ENCODE measurements around the gene EPB41L1. TPM values are rescaled to one million over a fixed set of nuclear protein-coding genes. Genes with fewer than 3 reads are reported as not detected.

Gene EPB41L1
- total RNA-seq, 2 donors from 2014 or later, result 32.3 to 36.7 TPM

GRCh38 chr20:36148439-36148838 is 6.1 kb upstream of the EPB41L1 start:
- peaks cover 15% of the 10 kb centered on the region for H3K27me3 Mint-ChIP-seq (ENCODE audit: insufficient read depth)
- no peaks in the 10 kb centered on the region for H3K36me3 ChIP-seq (ENCODE audit: control insufficient read depth, insufficient read depth, low read length)
- no peaks in the 10 kb centered on the region for H3K9me3 ChIP-seq (ENCODE audit: control insufficient read depth, low read length)
- H3K36me3 Mint-ChIP-seq (ENCODE audit: low read depth), result no peaks in the 10 kb centered on the region
- no peak for DNase-seq
- H3K4me3 ChIP-seq (ENCODE audit: low read length), result no peak overlapping the region
- H3K27me3 ChIP-seq (ENCODE audit: control insufficient read depth, insufficient read depth, low read length, poor library complexity, severe bottlenecking), result peaks cover 8% of the 10 kb centered on the region
- H3K9ac ChIP-seq (ENCODE audit: extremely low read depth, low read length, poor library complexity, severe bottlenecking), result no peak overlapping the region
- no peak overlapping the region for H3K27ac Mint-ChIP-seq
- H3K4me1 ChIP-seq (ENCODE audit: control insufficient read depth, insufficient read depth, low read length), result no peaks in the 10 kb centered on the region
- H3K4me3 Mint-ChIP-seq, result no peak overlapping the region
- 82 to 96% methylated on average over 1 to 2 of the region's 2 CpGs for WGBS, 2 experiments (ENCODE audit: insufficient coverage in 1 of 2, insufficient read length in 1 of 2)
- H3K27ac ChIP-seq (ENCODE audit: low read depth, low read length), result no peak overlapping the region
- H3K9me3 Mint-ChIP-seq, result no peaks in the 10 kb centered on the region
- TF ChIP-seq CTCF (conservative IDR thresholded peaks at IDR 0.05), result no peak
- H3K4me1 Mint-ChIP-seq, result no peaks in the 10 kb centered on the region

GRCh38 chr20:36149012-36149411 is 5.5 kb upstream of the EPB41L1 start:
- Mint-ChIP-seq H3K4me1 (no peaks in the 10 kb centered on the region), H3K27me3 (ENCODE audit: insufficient read depth) (peaks cover 20% of the 10 kb centered on the region), H3K27ac (no peak overlapping the region), H3K4me3 (no peak overlapping the region), H3K36me3 (ENCODE audit: low read depth) (no peaks in the 10 kb centered on the region), H3K9me3 (no peaks in the 10 kb centered on the region)
- Histone ChIP-seq H3K9ac (ENCODE audit: extremely low read depth, low read length, poor library complexity, severe bottlenecking) (no peak overlapping the region), H3K9me3 (ENCODE audit: control insufficient read depth, low read length) (no peaks in the 10 kb centered on the region), H3K4me1 (ENCODE audit: control insufficient read depth, insufficient read depth, low read length) (no peaks in the 10 kb centered on the region), H3K4me3 (ENCODE audit: low read length) (no peak overlapping the region), H3K27me3 (ENCODE audit: control insufficient read depth, insufficient read depth, low read length, poor library complexity, severe bottlenecking) (peaks cover 14% of the 10 kb centered on the region), H3K27ac (ENCODE audit: low read depth, low read length) (no peak overlapping the region), H3K36me3 (ENCODE audit: control insufficient read depth, insufficient read depth, low read length) (no peaks in the 10 kb centered on the region)
- no peak for TF ChIP-seq CTCF (conservative IDR thresholded peaks at IDR 0.05)
- DNase-seq, result no peak
- WGBS, 2 experiments (ENCODE audit: insufficient coverage in 1 of 2, insufficient read length in 1 of 2), result 93 to 100% methylated on average over 3 of the region's 3 CpGs

- DNase-seq, result peak; percentile 37
- no peak for TF ChIP-seq CTCF (conservative IDR thresholded peaks at IDR 0.05)
- Histone ChIP-seq H3K4me1 (ENCODE audit: control insufficient read depth, insufficient read depth, low read length) (no peaks in the 10 kb centered on the region), H3K27me3 (ENCODE audit: control insufficient read depth, insufficient read depth, low read length, poor library complexity, severe bottlenecking) (peaks cover 14% of the 10 kb centered on the region), H3K9ac (ENCODE audit: extremely low read depth, low read length, poor library complexity, severe bottlenecking) (no peak overlapping the region), H3K9me3 (ENCODE audit: control insufficient read depth, low read length) (no peaks in the 10 kb centered on the region), H3K27ac (ENCODE audit: low read depth, low read length) (no peak overlapping the region), H3K36me3 (ENCODE audit: control insufficient read depth, insufficient read depth, low read length) (no peaks in the 10 kb centered on the region), H3K4me3 (ENCODE audit: low read length) (no peak overlapping the region)
- Mint-ChIP-seq H3K36me3 (ENCODE audit: low read depth) (no peaks in the 10 kb centered on the region), H3K9me3 (no peaks in the 10 kb centered on the region), H3K27ac (no peak overlapping the region), H3K27me3 (ENCODE audit: insufficient read depth) (peaks cover 20% of the 10 kb centered on the region), H3K4me1 (no peaks in the 10 kb centered on the region), H3K4me3 (no peak overlapping the region)
- WGBS, 2 experiments (ENCODE audit: insufficient coverage in 1 of 2, insufficient read length in 1 of 2), result 84 to 90% methylated on average over 2 to 3 of the region's 3 CpGs
These were observed 5.1 kb upstream of the EPB41L1 start for GRCh38 chr20:36149469-36149868.
